Stimulated activated CD8-positive, alpha-beta memory T cell treated with anti-CD3 and anti-CD28 coated beads, Interleukin-4, amount 100 ng/mL, for 1 hour (primary cell): ENCODE data around the gene PCDHGB3.
"Not testable (repeated sequence)": the region's sequence is repeated elsewhere in the genome, so short reads cannot be mapped to it uniquely, and the experiment has no call there.

Experiments used
- DNase-seq, 2 donors: peaks; one replicate each; pipeline ENCODE4 v3.0.0-alpha.2; 2020; ENCODE audit warnings: low read depth in 2 of 2, low spot score in 1 of 2

The PCDHGB3 gene

DNA sequence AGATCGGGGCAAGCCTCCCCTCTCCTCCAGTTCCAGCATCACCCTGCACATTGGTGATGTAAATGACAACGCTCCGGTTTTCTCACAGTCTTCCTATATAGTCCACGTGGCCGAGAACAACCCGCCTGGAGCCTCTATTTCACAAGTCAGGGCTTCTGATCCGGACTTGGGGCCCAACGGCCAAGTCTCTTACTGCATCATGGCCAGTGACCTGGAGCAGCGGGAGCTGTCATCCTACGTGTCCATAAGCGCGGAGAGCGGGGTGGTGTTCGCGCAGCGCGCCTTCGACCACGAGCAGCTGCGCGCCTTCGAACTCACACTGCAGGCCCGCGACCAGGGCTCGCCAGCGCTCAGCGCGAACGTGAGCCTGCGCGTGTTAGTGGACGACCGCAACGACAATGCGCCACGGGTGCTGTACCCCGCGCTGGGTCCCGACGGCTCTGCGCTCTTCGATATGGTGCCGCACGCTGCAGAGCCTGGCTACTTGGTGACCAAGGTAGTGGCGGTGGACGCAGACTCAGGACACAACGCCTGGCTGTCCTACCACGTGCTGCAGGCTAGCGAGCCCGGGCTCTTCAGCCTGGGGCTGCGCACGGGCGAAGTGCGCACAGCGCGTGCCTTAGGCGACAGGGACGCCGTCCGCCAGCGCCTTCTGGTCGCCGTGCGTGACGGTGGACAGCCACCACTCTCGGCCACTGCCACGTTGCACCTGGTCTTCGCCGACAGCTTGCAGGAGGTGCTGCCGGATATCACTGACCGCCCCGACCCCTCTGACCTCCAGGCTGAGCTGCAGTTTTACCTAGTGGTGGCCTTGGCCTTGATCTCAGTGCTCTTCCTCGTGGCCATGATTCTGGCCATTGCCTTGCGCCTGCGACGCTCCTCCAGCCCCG lies 19.4 kb downstream of the PCDHGB3 start:
- no peak for DNase-seq

DNA sequence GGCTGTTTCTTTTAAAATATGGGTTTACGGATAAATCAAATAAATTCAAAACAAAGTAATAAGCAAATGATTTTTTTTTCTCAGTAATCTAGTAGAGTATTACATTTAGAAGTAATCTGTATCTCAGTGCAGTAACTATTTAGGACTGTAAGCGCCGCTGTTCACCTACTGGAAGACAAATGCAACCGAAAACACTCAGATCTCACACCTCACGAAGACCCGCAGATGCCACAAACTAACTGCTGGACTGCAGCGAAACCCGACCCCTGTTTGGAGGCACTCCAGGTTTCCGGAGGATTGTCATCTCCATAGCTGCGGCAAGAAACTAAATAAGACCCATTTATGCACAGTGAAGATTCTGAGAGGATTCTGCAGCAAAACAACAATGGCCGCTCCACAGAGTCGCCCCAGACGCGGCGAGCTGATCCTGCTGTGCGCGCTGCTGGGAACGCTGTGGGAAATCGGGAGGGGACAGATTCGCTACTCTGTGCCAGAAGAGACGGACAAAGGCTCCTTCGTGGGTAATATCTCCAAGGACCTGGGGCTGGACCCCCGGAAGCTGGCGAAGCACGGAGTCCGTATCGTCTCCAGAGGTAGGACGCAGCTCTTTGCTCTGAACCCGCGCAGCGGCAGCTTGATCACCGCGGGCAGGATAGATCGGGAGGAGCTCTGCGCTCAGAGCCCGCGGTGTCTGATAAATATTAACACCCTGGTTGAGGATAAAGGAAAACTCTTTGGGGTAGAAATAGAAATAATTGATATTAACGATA lies 22.6 kb downstream of the PCDHGB3 start, which contains the start of gene PCDHGA8:
PCDHGA8 (plus strand) TSS at position 205 of the 770 bp plus-strand sequence; CDS start at position 386, 181 bp downstream.
- no peak for DNase-seq

DNA sequence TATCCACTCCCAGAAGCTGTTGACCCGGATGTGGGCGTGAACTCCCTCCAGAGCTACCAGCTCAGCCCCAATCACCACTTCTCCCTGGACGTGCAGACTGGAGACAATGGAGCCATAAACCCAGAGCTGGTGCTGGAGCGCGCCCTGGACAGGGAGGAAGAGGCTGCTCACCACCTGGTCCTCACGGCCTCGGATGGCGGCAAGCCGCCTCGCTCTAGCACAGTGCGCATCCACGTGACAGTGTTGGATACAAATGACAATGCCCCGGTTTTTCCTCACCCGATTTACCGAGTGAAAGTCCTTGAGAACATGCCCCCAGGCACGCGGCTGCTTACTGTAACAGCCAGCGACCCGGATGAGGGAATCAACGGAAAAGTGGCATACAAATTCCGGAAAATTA lies 23.2 kb downstream of the PCDHGB3 start:
- DNase-seq, result no peak

DNA sequence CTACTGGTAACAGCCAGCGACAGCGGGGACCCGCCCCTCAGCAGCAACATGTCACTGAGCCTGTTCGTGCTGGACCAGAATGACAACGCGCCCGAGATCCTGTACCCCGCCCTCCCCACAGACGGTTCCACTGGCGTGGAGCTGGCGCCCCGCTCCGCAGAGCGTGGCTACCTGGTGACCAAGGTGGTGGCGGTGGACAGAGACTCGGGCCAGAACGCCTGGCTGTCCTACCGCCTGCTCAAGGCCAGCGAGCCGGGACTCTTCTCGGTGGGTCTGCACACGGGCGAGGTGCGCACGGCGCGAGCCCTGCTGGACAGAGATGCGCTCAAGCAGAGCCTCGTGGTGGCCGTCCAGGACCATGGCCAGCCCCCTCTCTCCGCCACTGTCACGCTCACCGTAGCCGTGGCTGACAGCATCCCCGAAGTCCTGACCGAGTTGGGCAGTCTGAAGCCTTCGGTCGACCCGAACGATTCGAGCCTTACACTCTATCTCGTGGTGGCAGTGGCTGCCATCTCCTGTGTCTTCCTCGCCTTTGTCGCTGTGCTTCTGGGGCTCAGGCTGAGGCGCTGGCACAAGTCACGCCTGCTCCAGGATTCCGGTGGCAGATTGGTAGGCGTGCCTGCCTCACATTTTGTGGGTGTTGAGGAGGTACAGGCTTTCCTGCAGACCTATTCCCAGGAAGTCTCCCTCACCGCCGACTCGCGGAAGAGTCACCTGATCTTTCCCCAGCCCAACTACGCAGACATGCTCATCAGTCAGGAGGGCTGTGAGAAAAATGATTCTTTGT lies 24.6 kb downstream of the PCDHGB3 start:
- not testable (repeated sequence) for DNase-seq

DNA sequence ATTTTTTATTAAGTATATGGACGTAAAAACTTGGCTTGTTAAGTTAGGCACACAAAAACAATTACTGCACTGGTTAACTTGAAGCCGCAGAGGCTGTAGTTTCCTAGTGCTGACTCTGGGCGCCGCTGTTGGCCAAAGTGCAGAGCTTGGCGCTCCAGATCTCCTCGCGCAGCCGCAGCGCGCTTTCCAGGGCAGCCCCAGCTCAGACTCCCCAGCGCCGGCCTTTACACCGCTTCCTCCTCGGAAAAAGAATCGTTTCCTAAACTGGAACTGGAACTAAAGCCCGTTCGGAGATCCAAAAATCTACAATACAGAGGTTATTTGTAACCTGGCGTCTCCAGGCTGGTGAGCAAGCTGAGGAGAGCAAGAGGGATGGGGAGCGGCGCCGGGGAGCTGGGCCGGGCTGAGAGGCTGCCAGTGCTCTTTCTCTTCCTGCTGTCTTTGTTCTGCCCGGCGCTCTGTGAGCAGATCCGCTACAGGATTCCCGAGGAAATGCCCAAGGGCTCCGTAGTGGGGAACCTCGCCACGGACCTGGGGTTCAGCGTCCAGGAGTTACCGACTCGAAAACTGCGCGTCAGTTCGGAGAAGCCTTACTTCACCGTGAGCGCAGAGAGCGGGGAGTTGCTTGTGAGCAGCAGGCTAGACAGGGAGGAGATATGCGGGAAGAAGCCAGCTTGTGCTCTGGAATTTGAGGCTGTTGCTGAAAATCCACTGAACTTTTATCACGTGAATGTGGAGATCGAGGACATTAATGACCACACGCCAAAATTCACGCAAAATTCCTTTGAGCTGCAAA lies 27.9 kb downstream of the PCDHGB3 start, which contains the start of gene PCDHGB5:
PCDHGB5 (plus strand) TSS at position 192 of the 796 bp plus-strand sequence; CDS start at position 373, 181 bp downstream.
- DNase-seq, result not testable (repeated sequence)

DNA sequence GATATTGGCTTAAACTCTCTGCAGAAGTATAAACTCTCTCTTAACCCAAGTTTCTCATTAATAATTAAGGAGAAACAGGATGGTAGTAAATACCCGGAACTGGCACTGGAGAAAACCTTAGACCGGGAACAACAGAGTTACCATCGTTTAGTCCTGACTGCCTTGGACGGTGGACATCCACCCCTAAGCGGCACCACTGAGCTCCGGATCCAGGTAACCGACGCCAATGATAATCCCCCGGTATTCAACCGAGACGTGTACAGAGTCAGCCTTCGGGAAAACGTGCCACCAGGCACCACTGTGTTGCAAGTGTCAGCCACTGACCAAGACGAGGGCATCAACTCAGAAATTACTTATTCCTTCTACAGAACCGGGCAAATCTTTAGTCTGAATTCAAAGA lies 28.6 kb downstream of the PCDHGB3 start:
- DNase-seq, result no peak

DNA sequence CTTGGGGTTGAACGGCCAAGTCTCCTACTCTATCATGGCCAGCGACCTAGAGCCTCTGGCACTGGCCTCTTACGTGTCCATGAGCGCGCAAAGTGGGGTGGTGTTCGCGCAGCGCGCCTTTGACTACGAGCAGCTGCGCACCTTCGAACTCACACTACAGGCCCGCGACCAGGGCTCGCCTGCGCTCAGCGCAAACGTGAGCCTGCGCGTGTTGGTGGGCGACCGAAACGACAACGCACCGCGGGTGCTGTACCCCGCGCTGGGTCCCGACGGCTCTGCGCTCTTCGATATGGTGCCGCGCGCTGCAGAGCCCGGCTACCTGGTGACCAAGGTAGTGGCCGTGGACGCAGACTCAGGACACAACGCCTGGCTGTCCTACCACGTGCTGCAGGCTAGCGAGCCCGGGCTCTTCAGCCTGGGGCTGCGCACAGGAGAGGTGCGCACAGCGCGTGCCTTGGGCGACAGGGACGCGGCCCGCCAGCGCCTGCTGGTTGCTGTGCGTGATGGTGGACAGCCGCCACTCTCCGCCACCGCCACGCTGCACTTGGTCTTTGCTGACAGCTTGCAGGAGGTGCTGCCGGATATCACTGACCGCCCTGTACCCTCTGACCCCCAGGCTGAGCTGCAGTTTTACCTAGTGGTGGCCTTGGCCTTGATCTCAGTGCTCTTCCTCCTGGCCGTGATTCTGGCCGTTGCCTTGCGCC lies 29.7 kb downstream of the PCDHGB3 start:
- no peak for DNase-seq

DNA sequence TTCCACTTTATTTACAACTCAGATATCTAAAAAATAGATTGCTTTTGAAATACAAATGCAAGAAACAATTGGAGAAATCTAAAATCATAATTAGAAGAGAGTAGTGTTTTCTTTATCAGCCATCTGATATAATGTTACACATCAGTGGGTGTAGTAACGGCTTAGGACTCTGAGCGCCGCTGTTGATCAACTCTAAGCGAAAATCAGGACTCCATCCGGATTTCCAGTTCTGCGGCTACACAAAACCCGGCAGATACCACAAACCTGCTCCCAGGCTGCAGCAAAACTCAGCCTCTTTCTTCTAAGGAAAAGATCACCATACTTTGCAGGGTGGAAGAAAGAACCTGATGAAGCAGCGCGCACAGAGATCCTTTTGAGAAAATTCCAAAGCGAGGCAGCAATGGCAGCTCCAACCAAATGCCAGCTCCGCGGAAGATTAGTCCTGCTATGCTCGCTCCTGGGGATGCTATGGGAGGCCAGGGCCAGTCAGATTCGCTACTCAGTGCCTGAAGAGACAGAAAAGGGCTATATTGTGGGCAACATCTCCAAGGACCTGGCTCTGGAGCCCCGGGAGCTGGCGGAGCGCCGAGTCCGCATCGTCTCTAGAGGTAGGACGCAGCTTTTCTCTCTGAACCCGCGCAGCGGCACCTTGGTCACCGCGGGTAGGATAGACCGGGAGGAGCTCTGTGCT lies 32.7 kb downstream of the PCDHGB3 start, which contains the start of gene PCDHGA9:
PCDHGA9 (plus strand) TSS at position 226 of the 691 bp plus-strand sequence; CDS start at position 401, 175 bp downstream.
- DNase-seq, result no peak

DNA sequence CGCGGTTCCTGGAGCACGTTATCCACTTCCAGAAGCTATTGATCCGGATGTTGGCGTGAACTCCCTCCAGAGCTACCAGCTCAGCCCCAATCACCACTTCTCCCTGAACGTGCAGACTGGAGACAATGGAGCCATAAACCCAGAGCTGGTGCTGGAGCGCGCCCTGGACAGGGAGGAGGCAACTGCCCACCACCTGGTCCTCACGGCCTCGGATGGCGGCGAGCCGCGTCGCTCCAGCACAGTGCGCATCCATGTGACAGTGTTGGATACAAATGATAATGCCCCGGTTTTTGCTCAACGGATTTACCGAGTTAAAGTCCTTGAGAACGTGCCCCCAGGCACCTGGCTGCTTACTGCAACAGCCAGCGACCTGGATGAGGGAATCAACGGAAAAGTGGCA lies 33.3 kb downstream of the PCDHGB3 start:
- DNase-seq, result no peak

DNA sequence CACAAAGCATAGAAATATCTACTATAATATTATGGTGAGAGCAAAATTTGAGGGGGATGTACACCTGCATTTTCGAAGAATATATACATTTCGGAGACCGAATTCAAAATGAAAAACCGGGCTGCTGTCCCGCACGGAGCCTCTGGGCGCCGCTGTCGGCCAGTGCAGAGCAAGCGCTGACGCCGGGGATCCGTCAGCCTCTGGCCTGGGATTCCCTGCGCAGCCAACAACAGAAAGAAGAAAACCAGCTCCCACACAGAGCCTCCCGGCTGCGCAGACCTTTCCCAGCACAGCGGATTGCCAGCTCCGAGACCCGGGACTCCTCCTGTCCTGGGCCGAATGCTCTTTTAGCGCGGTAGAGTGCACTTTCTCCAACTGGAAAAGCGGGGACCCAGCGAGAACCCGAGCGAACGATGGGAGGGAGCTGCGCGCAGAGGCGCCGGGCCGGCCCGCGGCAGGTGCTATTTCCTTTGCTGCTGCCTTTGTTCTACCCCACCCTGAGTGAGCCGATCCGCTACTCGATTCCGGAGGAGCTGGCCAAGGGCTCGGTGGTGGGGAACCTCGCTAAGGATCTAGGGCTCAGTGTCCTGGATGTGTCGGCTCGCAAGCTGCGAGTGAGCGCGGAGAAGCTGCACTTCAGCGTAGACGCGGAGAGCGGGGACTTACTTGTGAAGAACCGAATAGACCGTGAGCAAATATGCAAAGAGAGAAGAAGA lies 37.9 kb downstream of the PCDHGB3 start, which contains the start of gene PCDHGB6:
PCDHGB6 (plus strand) TSS at position 232 of the 716 bp plus-strand sequence; CDS start at position 414, 182 bp downstream.
- DNase-seq, result not testable (repeated sequence)

DNA sequence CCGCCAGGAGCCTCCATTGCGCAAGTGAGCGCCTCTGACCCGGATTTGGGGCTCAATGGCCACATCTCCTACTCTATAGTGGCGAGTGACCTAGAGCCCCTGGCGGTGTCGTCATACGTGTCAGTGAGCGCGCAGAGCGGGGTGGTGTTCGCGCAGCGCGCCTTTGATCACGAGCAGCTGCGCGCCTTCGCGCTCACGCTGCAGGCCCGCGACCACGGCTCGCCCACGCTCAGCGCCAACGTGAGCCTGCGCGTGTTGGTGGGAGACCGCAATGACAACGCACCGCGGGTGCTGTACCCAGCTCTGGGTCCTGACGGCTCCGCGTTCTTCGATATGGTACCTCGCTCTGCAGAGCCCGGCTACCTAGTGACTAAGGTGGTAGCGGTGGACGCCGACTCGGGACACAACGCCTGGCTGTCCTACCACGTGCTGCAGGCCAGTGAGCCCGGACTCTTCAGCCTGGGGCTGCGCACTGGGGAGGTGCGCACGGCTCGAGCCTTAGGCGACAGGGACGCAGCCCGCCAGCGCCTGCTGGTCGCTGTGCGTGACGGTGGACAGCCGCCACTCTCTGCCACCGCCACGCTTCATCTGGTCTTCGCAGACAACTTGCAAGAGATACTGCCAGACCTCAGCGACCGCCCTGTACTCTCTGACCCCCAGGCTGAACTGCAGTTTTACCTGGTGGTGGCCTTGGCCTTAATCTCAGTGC lies 39.7 kb downstream of the PCDHGB3 start:
- no peak for DNase-seq

DNA sequence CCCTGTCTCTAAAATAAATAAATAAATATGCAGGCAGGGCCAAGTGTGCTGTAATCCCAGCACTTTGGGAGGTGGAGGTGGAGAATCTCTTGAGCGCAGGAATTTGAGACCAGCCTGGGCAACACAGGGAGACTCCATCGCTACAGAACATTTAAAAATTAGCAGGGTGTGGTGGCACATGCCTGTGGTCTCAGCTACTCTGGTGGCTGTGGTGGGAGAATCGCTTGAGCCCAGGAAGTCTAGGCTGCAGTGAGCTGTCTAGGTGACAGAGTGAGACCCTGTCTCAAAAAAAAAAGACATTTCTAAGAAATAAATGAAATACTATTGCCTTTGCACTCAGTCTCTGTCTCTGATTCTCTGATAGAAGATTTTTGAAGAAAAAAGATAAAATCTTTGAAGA lies 41.5 kb downstream of the PCDHGB3 start:
- DNase-seq, result no peak

DNA sequence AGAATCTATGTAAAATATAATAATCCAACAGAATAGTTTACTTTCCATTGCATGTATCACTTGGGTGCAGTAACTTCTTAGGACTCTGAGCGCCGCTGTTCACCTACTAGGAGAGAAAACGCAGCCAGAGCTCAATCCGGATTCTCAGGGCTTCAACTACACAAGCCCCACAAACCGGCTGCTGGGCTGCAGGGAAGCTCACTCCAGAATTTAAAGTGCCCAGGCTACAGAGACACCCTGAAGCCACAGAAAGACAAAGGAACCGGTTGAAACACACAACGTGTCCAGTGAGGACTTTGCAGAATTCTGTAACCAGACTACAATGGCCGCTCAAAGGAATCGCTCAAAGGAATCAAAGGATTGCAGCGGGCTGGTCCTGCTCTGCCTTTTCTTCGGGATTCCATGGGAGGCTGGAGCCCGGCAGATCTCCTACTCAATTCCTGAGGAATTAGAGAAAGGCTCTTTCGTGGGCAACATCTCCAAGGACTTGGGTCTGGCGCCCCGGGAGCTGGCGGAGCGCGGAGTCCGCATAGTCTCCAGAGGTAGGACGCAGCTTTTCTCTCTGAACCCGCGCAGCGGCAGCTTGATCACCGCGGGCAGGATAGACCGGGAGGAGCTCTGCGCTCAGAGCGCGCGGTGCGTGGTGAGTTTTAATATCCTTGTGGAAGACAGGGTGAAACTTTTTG lies 43.0 kb downstream of the PCDHGB3 start, which contains the start of gene PCDHGA10:
PCDHGA10 (plus strand) TSS at position 134 of the 686 bp plus-strand sequence; CDS start at position 323, 189 bp downstream.
- DNase-seq, result no peak

DNA sequence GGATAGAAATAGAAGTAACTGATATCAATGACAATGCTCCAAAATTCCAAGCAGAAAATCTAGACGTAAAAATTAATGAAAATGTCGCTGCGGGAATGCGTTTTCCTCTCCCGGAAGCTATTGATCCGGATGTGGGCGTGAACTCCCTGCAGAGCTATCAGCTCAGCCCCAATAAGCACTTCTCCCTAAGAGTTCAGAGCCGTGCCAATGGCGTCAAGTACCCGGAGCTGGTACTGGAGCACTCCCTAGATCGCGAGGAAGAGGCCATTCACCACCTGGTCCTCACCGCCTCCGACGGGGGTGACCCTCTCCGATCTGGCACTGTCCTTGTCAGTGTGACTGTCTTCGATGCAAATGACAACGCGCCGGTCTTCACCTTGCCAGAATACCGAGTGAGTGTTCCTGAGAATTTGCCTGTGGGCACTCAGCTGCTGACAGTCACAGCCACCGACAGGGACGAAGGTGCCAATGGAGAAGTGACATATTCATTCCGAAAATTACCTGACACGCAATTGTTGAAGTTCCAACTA lies 43.6 kb downstream of the PCDHGB3 start:
- no peak for DNase-seq

DNA sequence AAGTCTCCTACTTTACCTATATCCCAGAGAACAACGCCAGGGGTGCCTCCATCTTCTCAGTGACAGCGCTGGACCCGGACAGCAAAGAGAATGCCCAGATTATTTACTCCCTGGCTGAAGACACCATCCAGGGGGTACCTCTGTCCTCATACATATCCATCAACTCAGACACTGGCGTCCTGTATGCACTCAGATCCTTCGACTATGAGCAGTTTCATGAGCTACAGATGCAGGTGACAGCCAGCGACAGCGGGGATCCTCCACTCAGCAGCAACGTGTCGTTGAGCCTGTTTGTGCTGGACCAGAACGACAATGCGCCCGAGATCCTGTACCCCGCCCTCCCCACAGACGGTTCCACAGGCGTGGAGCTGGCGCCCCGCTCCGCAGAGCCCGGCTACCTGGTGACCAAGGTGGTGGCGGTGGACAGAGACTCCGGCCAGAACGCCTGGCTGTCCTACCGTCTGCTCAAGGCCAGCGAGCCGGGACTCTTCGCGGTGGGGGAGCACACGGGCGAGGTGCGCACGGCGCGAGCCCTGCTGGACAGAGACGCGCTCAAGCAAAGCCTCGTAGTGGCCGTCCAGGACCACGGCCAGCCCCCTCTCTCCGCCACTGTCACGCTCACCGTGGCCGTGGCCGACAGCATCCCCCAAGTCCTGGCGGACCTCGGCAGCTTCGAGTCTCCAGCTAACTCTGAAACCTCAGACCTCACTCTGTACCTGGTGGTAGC lies 44.7 kb downstream of the PCDHGB3 start:
- not testable (repeated sequence) for DNase-seq

DNA sequence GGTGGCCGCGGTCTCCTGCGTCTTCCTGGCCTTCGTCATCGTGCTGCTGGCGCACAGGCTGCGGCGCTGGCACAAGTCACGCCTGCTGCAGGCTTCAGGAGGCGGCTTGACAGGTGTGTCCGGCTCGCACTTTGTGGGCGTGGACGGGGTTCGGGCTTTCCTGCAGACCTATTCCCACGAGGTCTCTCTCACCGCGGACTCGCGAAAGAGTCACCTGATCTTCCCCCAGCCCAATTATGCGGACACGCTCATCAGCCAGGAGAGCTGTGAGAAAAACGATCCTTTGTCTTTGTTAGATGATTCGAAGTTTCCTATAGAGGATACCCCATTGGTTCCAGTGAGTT lies 45.2 kb downstream of the PCDHGB3 start:
- not testable (repeated sequence) for DNase-seq
